ENCODE results near the gene BBOF1. TPM values are rescaled to one million over a fixed set of nuclear protein-coding genes. Genes with fewer than 3 reads are reported as not detected.
"Not testable (repeated sequence)": the region's sequence is repeated elsewhere in the genome, so short reads cannot be mapped to it uniquely, and the experiment has no call there.

Gene BBOF1
- polyA plus RNA-seq, 2 donors, result 2.4 TPM

DNA sequence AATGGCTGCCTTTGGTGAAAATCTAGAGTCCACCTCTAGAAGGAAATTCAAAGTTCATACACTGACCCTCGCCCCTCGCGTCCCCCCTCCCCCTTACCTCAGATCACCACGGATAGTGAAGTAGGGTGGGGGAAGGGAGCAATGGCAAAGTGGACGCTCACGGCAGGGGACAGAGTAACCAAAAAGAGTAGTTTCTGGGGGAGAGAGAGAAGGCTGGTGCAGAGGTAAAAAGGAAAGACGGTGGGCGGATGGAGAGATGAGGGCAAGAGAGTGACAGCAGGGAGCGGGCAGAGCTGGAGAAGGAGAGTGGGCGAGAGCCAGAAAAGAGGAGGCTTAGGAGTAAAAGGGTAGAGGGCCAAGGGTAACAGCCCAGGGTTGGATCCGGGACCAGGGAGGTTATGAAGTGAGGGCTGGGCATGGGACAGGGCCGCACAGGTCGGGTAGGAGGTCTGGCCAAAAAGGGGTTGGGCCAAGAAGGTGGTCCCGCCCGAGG lies 64.7 kb downstream of the BBOF1 start:
- H3K4me1 ChIP-seq (ENCODE audit: control insufficient read depth in 2 of 2, insufficient read depth in 2 of 2, low read length in 1 of 2), result no peaks in the 10 kb centered on the region
- WGBS, 2 donors, result 2% methylated on average over 15 of the region's 15 CpGs

DNA sequence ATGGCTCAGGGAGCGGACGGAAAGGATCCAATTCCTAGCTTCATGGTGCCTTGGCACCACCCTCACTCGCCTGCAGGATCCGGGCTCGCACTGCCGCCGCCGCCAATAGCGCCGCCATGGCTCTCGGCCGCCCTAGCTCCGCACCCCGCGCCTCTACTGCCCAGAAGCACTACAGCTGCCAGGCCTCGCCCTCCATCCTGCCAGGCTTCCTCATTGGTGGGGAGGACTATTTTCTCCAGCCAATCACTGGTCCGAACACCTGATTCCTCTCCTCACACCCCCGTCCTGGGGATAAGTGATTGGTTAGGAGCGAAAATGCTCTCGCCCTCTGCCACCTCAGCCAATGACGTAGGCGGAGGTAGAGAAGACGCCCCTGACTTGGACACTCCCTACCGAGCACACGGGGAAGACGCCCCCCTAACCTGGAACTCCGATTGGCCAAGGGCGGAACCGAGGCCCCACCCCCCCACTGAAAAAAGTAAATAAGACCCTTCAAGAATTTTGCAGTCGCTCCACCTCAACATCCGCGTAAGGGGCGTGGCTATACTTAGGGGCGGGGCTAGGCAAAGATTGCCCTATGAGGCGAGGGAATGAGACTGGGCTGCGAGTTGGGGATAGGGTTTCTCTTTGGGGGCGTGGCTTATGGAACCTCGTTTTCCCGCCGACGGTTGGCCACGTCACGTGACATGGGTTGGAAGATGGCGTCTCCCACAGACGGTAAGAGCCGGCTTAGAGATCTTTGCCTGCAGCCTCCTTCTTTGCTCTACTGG lies 65.3 kb downstream of the BBOF1 start, which contains the start of the genes ALDH6A1 and LIN52:
ALDH6A1 (minus strand) TSS at position 177 of the 770 bp plus-strand sequence; CDS start at position 118, 59 bp downstream.
LIN52 (plus strand) TSS at position 680 of the 770 bp plus-strand sequence; CDS start at position 699, 19 bp downstream.
- Histone ChIP-seq H3K9me3 (ENCODE audit: control insufficient read depth in 2 of 2, insufficient read depth in 1 of 2, low read depth in 1 of 2, low read length in 1 of 2) (no peaks in the 10 kb centered on the region), H3K36me3 (ENCODE audit: control insufficient read depth in 2 of 2, insufficient read depth in 2 of 2, low read length in 1 of 2) (no peaks in the 10 kb centered on the region), H3K27me3 (ENCODE audit: control insufficient read depth in 1 of 2, insufficient read depth in 2 of 2, low read length in 2 of 2) (no peaks in the 10 kb centered on the region), H3K27ac (ENCODE audit: low read depth in 2 of 2, low read length in 1 of 2) (peak within 1 kb of the TSS; percentile 93 to 96), H3K4me3 (ENCODE audit: low read depth in 1 of 2, low read length in 2 of 2) (peak within 1 kb of the TSS; percentile 61 to 83), H3K4me1 (ENCODE audit: control insufficient read depth in 2 of 2, insufficient read depth in 2 of 2, low read length in 1 of 2) (no peaks in the 10 kb centered on the region)
- WGBS, 2 donors, result 0 to 1% methylated on average over 46 of the region's 46 CpGs

More for the DNA sequence above, 64.7 kb downstream of the BBOF1 start:
- H3K4me3 ChIP-seq (ENCODE audit: low read depth in 1 of 2, low read length in 2 of 2), result peak overlapping the region; percentile 61 to 83
- no peaks in the 10 kb centered on the region for H3K9me3 ChIP-seq (ENCODE audit: control insufficient read depth in 2 of 2, insufficient read depth in 1 of 2, low read depth in 1 of 2, low read length in 1 of 2)
- H3K27ac ChIP-seq (ENCODE audit: low read depth in 2 of 2, low read length in 1 of 2), result peak overlapping the region; percentile 93 to 96
- no peaks in the 10 kb centered on the region for H3K36me3 ChIP-seq (ENCODE audit: control insufficient read depth in 2 of 2, insufficient read depth in 2 of 2, low read length in 1 of 2)
- H3K27me3 ChIP-seq (ENCODE audit: control insufficient read depth in 1 of 2, insufficient read depth in 2 of 2, low read length in 2 of 2), result no peaks in the 10 kb centered on the region

DNA sequence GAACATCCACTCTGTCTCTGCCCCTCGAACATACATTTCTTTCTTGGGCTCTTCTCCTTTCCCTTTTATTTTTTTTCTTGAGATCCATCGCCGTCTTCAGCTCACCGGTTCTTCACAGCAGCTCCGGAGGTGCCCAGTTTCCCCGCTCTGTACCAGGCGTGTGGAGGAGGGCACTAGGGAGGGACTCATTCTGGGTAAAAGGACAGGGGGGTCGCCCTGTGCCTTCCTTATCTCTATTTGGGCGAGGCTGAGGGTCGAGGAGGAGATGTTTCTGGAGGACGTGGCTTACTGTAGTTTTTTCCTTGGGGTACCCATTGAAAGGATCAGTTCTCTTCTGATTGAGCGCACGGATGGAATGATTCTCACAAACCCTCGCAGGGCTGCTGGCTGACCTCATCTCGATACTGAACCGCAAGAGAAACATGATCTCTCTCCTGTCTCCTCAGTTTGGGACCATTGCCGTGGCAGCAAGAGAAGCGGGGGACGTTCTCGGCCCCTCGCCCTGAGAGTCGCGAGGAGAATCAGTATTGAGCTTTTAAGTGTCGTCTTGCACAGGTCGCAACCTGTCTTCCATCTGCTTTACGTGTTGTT lies 66.0 kb downstream of the BBOF1 start:
- Histone ChIP-seq H3K4me3 (ENCODE audit: low read depth in 1 of 2, low read length in 2 of 2) (peak overlapping the region; percentile 61 to 81), H3K36me3 (ENCODE audit: control insufficient read depth in 2 of 2, insufficient read depth in 2 of 2, low read length in 1 of 2) (no peaks in the 10 kb centered on the region), H3K27me3 (ENCODE audit: control insufficient read depth in 1 of 2, insufficient read depth in 2 of 2, low read length in 2 of 2) (no peaks in the 10 kb centered on the region), H3K27ac (ENCODE audit: low read depth in 2 of 2, low read length in 1 of 2) (peak overlapping the region; percentile 87 to 90), H3K9me3 (ENCODE audit: control insufficient read depth in 2 of 2, insufficient read depth in 1 of 2, low read depth in 1 of 2, low read length in 1 of 2) (no peaks in the 10 kb centered on the region), H3K4me1 (ENCODE audit: control insufficient read depth in 2 of 2, insufficient read depth in 2 of 2, low read length in 1 of 2) (no peaks in the 10 kb centered on the region)
- WGBS, 2 donors, result 0 to 1% methylated on average over 26 of the region's 26 CpGs

DNA sequence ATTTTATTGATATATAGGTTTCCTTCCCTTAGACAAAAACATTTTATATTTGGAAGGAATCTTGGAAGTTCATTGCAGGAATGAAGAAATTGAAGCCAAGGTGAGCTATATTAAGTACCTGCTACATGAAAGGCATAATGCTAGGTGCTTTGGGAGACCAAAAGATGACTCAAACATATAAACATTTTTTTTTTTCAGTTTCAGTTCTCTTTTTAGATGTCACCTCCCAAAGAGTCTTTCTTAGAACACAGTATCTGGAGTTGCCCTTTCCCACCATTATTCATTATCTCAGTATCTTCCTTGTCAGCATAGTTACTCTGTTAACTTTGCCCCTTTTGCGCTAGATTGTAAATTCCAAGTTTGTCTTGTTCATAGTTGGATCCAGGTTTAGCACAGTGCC lies 66.7 kb downstream of the BBOF1 start:
- Histone ChIP-seq H3K4me1 (ENCODE audit: control insufficient read depth in 2 of 2, insufficient read depth in 2 of 2, low read length in 1 of 2) (no peaks in the 10 kb centered on the region), H3K4me3 (ENCODE audit: low read depth in 1 of 2, low read length in 2 of 2) (no peak overlapping the region), H3K36me3 (ENCODE audit: control insufficient read depth in 2 of 2, insufficient read depth in 2 of 2, low read length in 1 of 2) (no peaks in the 10 kb centered on the region), H3K27me3 (ENCODE audit: control insufficient read depth in 1 of 2, insufficient read depth in 2 of 2, low read length in 2 of 2) (no peaks in the 10 kb centered on the region), H3K27ac (ENCODE audit: low read depth in 2 of 2, low read length in 1 of 2) (no peak overlapping the region), H3K9me3 (ENCODE audit: control insufficient read depth in 2 of 2, insufficient read depth in 1 of 2, low read depth in 1 of 2, low read length in 1 of 2) (no peaks in the 10 kb centered on the region)
- 82 to 89% methylated on average over 1 of the region's 1 CpG for WGBS, 2 donors

DNA sequence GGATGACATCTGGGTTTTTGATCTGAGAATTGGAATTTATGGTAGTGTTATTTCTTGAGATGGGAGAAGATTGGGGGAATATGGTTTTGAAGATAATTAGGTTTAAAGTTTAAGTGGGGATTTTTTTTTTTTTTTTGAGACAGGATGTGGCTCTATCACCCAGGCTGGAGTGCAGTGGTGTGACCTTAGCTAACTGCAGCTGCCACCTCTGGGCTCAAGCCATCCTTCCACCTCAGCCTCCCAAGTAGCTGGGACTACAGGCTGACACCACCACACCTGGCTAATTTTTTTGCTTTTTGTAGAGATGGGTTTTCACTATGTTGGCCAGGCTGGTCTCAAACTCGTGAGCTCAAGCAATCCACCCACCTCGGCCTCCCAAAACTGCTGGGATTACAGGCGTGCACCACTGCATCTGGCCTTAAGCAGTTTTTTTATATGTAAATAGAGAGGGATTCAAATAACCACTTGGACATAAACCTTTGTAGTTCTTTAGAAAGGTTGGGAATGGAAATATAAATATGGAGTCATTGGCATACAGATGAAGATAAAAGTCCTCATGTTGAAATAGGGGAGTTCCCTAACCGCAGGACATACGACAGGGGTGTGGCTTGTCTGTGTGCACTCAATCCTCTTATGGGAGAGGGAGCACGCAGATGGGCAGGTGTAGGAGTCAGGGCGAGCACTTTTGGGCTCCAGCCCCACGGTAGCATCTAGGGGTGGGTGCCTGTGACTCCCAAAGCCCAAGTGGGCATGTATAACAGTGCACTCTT lies 70.3 kb downstream of the BBOF1 start:
- 91 to 93% methylated on average over 8 of the region's 8 CpGs for WGBS, 2 donors
- no peaks in the 10 kb centered on the region for H3K9me3 ChIP-seq (ENCODE audit: control insufficient read depth in 2 of 2, insufficient read depth in 1 of 2, low read depth in 1 of 2, low read length in 1 of 2)
- H3K27ac ChIP-seq (ENCODE audit: low read depth in 2 of 2, low read length in 1 of 2), result no peak overlapping the region
- H3K4me3 ChIP-seq (ENCODE audit: low read depth in 1 of 2, low read length in 2 of 2), result no peak overlapping the region
- no peaks in the 10 kb centered on the region for H3K27me3 ChIP-seq (ENCODE audit: control insufficient read depth in 1 of 2, insufficient read depth in 2 of 2, low read length in 2 of 2)
- no peaks in the 10 kb centered on the region for H3K4me1 ChIP-seq (ENCODE audit: control insufficient read depth in 2 of 2, insufficient read depth in 2 of 2, low read length in 1 of 2)
- H3K36me3 ChIP-seq (ENCODE audit: control insufficient read depth in 2 of 2, insufficient read depth in 2 of 2, low read length in 1 of 2), result peaks cover 2% of the 10 kb centered on the region in 2 donors

DNA sequence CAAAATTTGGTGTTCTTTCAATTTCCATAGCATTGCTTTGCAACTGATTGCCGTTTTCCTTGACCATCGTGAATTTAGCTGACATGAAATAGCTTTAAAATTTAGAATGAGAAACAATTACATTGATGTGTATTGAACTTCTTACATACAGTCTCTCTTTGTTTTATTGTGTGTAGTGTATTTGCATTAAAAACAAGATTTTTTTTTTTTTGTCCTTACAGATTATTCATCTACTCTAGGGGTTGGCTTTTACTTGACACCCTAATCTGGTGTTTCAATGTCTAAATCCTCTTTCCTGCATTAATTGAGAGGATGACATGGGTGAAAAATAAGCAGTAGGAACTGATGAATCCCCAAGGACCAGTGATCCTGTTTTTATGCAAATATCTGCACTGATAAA lies 86.2 kb downstream of the BBOF1 start:
- WGBS, 2 donors, result 92 to 93% methylated on average over 2 of the region's 2 CpGs
- peaks cover 0 to 2% of the 10 kb centered on the region in 2 donors for H3K36me3 ChIP-seq (ENCODE audit: control insufficient read depth in 2 of 2, insufficient read depth in 2 of 2, low read length in 1 of 2)
- no peak overlapping the region for H3K4me3 ChIP-seq (ENCODE audit: low read depth in 1 of 2, low read length in 2 of 2)
- H3K4me1 ChIP-seq (ENCODE audit: control insufficient read depth in 2 of 2, insufficient read depth in 2 of 2, low read length in 1 of 2), result no peaks in the 10 kb centered on the region
- H3K27me3 ChIP-seq (ENCODE audit: control insufficient read depth in 1 of 2, insufficient read depth in 2 of 2, low read length in 2 of 2), result no peaks in the 10 kb centered on the region
- H3K27ac ChIP-seq (ENCODE audit: low read depth in 2 of 2, low read length in 1 of 2), result no peak overlapping the region
- no peaks in the 10 kb centered on the region for H3K9me3 ChIP-seq (ENCODE audit: control insufficient read depth in 2 of 2, insufficient read depth in 1 of 2, low read depth in 1 of 2, low read length in 1 of 2)

DNA sequence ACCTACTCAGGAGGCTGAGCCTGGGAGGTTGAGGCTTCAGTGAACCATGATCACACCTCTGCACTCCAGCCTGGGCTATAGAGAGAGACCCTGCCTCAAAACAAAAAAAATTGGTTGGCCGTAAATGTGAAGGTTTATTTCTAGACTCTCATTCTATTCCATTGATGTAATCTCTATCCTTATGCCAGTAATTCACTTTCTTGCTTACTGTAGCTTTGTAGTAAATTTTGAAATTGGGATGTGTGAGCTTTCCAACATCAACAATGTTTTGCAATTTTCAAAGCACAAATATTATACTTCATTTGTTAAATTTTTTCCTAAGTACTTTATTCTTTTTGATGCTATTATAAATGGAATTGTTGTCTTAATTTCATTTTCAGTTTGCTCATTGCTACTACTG lies 90.2 kb downstream of the BBOF1 start:
- H3K4me3 ChIP-seq (ENCODE audit: low read depth in 1 of 2, low read length in 2 of 2), result no peak overlapping the region
- no peaks in the 10 kb centered on the region for H3K9me3 ChIP-seq (ENCODE audit: control insufficient read depth in 2 of 2, insufficient read depth in 1 of 2, low read depth in 1 of 2, low read length in 1 of 2)
- H3K36me3 ChIP-seq (ENCODE audit: control insufficient read depth in 2 of 2, insufficient read depth in 2 of 2, low read length in 1 of 2), result peaks cover 0 to 2% of the 10 kb centered on the region in 2 donors
- H3K27me3 ChIP-seq (ENCODE audit: control insufficient read depth in 1 of 2, insufficient read depth in 2 of 2, low read length in 2 of 2), result no peaks in the 10 kb centered on the region
- no peak overlapping the region for H3K27ac ChIP-seq (ENCODE audit: low read depth in 2 of 2, low read length in 1 of 2)
- H3K4me1 ChIP-seq (ENCODE audit: control insufficient read depth in 2 of 2, insufficient read depth in 2 of 2, low read length in 1 of 2), result no peaks in the 10 kb centered on the region
- WGBS, 2 donors, result 75 to 86% methylated on average over 1 of the region's 1 CpG

DNA sequence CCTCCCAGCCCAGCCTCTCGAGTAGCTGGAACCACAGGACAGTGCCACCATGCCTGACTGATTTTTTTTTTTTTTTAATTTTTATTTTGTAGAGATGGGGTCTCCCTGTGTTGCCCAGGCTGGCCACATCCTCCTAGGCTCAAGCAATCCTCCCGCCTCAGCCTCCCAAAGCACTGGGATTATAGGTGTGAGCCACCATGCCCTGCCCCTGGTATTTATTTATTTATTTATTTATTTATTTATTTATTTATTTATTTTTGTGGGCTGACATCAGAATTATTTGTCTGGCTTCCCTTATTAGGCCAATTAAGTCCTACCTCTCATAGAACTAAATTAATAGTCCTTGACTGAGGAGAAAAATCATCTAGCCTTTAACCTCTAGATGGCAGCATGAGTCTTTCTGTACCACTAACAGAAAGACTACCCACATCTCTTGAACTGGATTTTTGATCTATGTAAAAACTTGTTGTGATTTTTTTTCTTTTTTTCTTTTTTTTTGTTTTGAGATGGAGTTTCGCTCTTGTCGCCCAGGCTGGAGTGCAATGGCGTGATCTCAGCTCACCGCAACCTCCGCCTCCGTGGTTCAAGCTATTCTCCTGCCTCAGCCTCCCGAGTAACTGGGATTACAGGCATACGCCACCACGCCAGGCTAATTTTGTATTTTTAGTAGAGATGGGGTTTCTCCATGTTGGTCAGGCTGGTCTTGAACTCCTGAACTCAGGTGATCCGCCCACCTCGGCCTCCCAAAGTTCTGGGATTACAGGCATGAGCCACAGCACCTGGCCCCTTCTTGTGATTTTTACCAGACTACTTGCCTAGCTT lies 92.5 kb downstream of the BBOF1 start:
- not testable (repeated sequence) for H3K36me3 ChIP-seq (ENCODE audit: control insufficient read depth in 2 of 2, insufficient read depth in 2 of 2, low read length in 1 of 2); H3K9me3 ChIP-seq (ENCODE audit: control insufficient read depth in 2 of 2, insufficient read depth in 1 of 2, low read depth in 1 of 2, low read length in 1 of 2); H3K4me1 ChIP-seq (ENCODE audit: control insufficient read depth in 2 of 2, insufficient read depth in 2 of 2, low read length in 1 of 2); H3K27me3 ChIP-seq (ENCODE audit: control insufficient read depth in 1 of 2, insufficient read depth in 2 of 2, low read length in 2 of 2); H3K4me3 ChIP-seq (ENCODE audit: low read depth in 1 of 2, low read length in 2 of 2); H3K27ac ChIP-seq (ENCODE audit: low read depth in 2 of 2, low read length in 1 of 2)
- 90 to 94% methylated on average over 13 of the region's 13 CpGs for WGBS, 2 donors

Data from esophagus (tissue), 2 donors.